ENCODE results near the gene KNSTRN. TPM values are rescaled to one million over a fixed set of nuclear protein-coding genes. Genes with fewer than 3 reads are reported as not detected.
A peak's percentile ranks its signal among the peaks of the same experiment; 100 is the strongest.

Gene KNSTRN
- total and polyA plus RNA-seq, 2 of the 13 experiments (the other 11 are each of a cell fraction or from before 2014, with no cell fraction given) = 20.3 to 62.3 TPM

DNA sequence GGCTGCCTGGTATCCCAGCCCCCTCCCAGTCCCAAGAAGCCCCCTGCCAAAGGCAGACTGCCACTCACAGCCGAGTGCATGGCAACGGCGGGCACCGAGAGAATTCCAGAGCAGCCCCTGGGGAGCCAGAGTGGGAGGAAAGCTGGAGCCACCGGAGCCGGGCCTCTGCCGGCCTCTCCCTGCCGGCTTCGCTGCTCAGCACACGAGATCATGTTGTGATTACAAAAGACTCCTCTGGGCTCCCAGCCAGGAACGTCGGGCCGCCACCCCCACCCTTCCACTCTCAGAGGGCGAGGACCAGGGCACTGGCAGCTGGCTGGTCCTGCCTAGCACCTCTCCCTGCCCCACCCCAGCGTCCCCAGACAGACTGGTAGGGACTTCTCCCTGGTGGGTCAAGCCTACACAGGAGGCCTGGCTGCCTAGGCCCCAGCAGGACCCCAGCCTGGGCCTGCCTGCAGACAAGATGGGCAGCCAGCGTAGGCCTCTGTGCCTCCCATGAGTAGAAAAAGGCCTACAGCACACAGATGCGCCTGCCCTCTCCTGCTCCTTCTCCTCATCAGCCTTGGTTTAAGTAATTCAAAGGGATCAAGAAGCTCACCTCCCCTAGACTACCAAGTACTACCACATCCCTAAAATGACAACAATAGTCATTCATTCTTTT lies 41.7 kb upstream of the KNSTRN start, which contains the start of gene CCDC9B (continued):
- TF ChIP-seq, protein P1, sequence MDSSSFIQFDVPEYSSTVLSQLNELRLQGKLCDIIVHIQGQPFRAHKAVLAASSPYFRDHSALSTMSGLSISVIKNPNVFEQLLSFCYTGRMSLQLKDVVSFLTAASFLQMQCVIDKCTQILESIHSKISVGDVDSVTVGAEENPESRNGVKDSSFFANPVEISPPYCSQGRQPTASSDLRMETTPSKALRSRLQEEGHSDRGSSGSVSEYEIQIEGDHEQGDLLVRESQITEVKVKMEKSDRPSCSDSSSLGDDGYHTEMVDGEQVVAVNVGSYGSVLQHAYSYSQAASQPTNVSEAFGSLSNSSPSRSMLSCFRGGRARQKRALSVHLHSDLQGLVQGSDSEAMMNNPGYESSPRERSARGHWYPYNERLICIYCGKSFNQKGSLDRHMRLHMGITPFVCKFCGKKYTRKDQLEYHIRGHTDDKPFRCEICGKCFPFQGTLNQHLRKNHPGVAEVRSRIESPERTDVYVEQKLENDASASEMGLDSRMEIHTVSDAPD (CRISPR knock-in tag; IDR thresholded peaks at IDR 0.05) = no peak
- TF ChIP-seq POGZ (CRISPR knock-in tag; IDR thresholded peaks at IDR 0.05) (no peak), KLF12 (CRISPR knock-in tag; IDR thresholded peaks at IDR 0.05; ENCODE audit: borderline replicate concordance) (0 out of 2 replicates have a peak, but pooled peaks have one; percentile 13), ZNF143 (CRISPR knock-in tag; IDR thresholded peaks at IDR 0.05) (no peak), EEA1 (CRISPR knock-in tag; IDR thresholded peaks at IDR 0.05; ENCODE audit: borderline replicate concordance) (no peak), ZNF629 (CRISPR knock-in tag; conservative IDR thresholded peaks at IDR 0.05) (no peak), MYNN (CRISPR knock-in tag; IDR thresholded peaks at IDR 0.05; ENCODE audit: low read depth) (no peak), ZNF558 (CRISPR knock-in tag; IDR thresholded peaks at IDR 0.05; ENCODE audit: borderline replicate concordance) (no peak), TRIM24 (CRISPR knock-in tag; IDR thresholded peaks at IDR 0.05) (no peak), ARNT2 (CRISPR knock-in tag; IDR thresholded peaks at IDR 0.05; ENCODE audit: low read depth) (no peak), MXD4 (CRISPR knock-in tag; IDR thresholded peaks at IDR 0.05) (0 out of 2 replicates have a peak, but pooled peaks have one; percentile 43), ELF3 (CRISPR knock-in tag; IDR thresholded peaks at IDR 0.05) (0 out of 2 replicates have a peak, but pooled peaks have one; percentile 36), EP300 (IDR thresholded peaks at IDR 0.05; ENCODE audit: low read depth in 2 of 2, low read length in 2 of 2) (no peak), EP300 (CRISPR knock-in tag; IDR thresholded peaks at IDR 0.05; ENCODE audit: borderline replicate concordance) (peak; percentile 18; the same call in 1 of the 2 replicates)
- TF ChIP-seq, protein P2, sequence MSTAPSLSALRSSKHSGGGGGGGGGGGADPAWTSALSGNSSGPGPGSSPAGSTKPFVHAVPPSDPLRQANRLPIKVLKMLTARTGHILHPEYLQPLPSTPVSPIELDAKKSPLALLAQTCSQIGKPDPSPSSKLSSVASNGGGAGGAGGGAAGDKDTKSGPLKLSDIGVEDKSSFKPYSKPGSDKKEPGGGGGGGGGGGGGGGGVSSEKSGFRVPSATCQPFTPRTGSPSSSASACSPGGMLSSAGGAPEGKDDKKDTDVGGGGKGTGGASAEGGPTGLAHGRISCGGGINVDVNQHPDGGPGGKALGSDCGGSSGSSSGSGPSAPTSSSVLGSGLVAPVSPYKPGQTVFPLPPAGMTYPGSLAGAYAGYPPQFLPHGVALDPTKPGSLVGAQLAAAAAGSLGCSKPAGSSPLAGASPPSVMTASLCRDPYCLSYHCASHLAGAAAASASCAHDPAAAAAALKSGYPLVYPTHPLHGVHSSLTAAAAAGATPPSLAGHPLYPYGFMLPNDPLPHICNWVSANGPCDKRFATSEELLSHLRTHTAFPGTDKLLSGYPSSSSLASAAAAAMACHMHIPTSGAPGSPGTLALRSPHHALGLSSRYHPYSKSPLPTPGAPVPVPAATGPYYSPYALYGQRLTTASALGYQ (CRISPR knock-in tag; IDR thresholded peaks at IDR 0.05) = no peak
- TF ChIP-seq, protein P3, sequence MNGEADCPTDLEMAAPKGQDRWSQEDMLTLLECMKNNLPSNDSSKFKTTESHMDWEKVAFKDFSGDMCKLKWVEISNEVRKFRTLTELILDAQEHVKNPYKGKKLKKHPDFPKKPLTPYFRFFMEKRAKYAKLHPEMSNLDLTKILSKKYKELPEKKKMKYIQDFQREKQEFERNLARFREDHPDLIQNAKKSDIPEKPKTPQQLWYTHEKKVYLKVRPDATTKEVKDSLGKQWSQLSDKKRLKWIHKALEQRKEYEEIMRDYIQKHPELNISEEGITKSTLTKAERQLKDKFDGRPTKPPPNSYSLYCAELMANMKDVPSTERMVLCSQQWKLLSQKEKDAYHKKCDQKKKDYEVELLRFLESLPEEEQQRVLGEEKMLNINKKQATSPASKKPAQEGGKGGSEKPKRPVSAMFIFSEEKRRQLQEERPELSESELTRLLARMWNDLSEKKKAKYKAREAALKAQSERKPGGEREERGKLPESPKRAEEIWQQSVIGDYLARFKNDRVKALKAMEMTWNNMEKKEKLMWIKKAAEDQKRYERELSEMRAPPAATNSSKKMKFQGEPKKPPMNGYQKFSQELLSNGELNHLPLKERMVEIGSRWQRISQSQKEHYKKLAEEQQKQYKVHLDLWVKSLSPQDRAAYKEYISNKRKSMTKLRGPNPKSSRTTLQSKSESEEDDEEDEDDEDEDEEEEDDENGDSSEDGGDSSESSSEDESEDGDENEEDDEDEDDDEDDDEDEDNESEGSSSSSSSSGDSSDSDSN (CRISPR knock-in tag; IDR thresholded peaks at IDR 0.05) = peak; percentile 75
- TF ChIP-seq, protein P4, sequence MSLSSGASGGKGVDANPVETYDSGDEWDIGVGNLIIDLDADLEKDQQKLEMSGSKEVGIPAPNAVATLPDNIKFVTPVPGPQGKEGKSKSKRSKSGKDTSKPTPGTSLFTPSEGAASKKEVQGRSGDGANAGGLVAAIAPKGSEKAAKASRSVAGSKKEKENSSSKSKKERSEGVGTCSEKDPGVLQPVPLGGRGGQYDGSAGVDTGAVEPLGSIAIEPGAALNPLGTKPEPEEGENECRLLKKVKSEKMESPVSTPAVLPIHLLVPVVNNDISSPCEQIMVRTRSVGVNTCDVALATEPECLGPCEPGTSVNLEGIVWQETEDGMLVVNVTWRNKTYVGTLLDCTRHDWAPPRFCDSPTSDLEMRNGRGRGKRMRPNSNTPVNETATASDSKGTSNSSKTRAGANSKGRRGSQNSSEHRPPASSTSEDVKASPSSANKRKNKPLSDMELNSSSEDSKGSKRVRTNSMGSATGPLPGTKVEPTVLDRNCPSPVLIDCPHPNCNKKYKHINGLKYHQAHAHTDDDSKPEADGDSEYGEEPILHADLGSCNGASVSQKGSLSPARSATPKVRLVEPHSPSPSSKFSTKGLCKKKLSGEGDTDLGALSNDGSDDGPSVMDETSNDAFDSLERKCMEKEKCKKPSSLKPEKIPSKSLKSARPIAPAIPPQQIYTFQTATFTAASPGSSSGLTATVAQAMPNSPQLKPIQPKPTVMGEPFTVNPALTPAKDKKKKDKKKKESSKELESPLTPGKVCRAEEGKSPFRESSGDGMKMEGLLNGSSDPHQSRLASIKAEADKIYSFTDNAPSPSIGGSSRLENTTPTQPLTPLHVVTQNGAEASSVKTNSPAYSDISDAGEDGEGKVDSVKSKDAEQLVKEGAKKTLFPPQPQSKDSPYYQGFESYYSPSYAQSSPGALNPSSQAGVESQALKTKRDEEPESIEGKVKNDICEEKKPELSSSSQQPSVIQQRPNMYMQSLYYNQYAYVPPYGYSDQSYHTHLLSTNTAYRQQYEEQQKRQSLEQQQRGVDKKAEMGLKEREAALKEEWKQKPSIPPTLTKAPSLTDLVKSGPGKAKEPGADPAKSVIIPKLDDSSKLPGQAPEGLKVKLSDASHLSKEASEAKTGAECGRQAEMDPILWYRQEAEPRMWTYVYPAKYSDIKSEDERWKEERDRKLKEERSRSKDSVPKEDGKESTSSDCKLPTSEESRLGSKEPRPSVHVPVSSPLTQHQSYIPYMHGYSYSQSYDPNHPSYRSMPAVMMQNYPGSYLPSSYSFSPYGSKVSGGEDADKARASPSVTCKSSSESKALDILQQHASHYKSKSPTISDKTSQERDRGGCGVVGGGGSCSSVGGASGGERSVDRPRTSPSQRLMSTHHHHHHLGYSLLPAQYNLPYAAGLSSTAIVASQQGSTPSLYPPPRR (CRISPR knock-in tag; IDR thresholded peaks at IDR 0.05; ENCODE audit: borderline replicate concordance) = no peak
